ENCODE measurements around the gene CCDC198.

Gene CCDC198

DNA sequence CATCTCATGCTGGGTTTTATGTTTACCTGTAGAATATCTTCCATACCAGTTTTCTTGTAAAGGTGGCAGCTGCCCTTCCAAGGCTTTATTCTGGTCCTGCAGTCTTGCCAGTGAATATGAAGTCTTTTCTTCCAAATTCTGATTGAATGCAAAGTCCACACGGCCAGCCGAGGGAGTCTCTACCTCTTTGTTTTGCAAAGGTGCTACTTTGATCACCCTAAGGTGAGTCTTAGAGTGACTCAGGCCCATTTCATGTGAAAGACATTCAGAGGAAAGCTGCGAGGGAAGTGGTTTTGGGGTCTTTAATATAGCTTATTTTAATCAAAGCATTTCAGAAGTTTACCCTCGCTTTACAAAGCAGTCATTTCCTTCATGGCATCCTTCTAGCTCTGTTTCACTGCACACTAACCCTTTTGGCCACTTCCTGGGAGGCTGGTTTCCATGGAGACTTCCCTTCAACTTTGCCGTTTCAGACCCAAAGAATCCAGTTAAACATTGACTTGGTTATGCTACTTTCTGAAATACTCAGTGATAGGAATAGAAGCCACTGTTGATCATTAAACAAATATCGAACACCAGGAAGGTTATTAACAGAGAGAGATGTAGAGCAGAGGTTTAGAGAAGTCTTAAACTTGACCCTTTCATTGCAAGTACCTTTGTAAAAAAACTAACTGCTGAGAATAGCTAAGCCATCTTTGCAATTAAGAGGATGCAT lies at the start of gene CCDC198:
Gene CCDC198, minus strand, starts transcription at position 391 of the 715 bp plus-strand sequence. Its CDS starts 142 bp downstream, at position 249.
- DNase-seq: peak; percentile 100

GRCh38 chr14:57533214-57533613 lies 39.6 kb upstream of the CCDC198 start:
- DNase-seq: peak; percentile 34

DNA sequence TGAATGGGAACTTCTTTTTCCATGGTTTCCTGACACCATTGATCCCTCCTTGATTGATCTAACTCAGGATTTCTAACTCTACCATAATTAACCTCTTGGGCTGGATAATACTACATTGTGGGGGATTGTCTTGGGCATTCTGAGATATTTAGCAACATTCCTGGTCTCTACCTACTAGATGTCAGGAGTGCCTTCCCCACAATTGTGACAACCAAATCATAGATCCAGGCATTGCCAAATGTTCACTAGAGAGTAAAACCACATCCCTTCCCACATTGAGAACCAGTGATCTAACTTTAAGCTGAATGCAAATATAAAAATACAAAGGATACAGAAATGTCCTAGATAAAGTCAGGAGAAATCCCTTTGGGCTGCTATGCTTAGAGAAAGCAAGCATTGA lies 36.9 kb upstream of the CCDC198 start:
- DNase-seq: no peak

GRCh38 chr14:57526942-57527341 lies 33.3 kb upstream of the CCDC198 start:
- no peak for DNase-seq

DNA sequence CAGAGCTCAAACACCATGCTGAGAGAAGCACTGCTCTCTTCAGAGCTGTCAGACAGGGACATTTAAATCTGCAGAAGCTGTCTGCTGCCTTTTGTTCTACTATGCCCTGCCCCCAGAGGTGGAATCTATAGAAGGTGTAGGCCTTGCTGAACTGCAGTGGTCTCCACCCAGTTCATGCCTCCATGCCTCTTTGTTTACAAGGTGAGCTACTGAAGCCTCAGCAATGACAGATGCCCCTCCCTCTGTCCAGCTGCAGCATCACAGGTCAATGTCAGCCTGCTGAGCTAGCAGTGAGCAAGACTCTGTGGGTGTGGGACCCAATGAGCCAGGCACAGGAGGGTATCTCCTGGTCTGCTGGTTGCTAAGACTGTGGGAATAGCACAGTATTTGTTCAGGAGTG lies 25.4 kb upstream of the CCDC198 start:
- DNase-seq: no peak

DNA sequence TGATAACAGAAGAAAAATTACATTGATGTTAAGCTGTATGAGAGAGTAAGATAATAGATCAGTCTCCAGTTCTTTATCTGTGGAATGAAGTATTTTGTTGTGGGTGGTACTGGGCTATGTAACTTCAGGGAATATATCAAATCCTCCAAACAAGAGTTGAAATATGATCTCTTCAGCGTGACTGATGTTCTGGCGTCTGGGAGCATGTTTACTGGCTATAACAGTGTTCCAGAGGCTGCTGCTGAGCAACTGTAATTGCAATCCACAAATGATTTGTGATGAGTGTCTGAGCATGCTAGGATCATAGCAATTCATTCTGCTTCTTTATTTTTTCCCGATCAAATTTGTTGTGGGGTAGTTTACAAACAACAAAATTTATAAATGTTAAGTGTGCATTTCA lies 18.6 kb upstream of the CCDC198 start:
- peak; percentile 4 for DNase-seq

DNA sequence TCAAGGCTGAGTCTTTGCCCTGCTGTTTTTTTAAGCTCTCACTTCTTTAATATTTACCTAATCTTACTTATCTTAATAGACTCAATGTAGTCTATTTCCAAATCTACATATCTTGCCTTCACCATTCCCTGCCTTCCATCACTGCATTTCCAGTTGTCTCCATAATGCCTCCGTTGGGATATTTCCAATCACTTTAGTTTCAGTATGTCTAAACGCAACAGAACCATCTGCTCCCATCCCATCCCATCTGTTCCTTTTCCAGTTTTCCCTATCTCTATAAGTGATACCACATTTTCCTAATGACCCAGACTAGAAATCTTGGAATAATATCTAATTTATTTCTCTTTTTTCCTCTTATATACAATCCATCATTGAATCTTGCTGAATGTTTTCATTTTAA lies 15.1 kb upstream of the CCDC198 start:
- DNase-seq: no peak

DNA sequence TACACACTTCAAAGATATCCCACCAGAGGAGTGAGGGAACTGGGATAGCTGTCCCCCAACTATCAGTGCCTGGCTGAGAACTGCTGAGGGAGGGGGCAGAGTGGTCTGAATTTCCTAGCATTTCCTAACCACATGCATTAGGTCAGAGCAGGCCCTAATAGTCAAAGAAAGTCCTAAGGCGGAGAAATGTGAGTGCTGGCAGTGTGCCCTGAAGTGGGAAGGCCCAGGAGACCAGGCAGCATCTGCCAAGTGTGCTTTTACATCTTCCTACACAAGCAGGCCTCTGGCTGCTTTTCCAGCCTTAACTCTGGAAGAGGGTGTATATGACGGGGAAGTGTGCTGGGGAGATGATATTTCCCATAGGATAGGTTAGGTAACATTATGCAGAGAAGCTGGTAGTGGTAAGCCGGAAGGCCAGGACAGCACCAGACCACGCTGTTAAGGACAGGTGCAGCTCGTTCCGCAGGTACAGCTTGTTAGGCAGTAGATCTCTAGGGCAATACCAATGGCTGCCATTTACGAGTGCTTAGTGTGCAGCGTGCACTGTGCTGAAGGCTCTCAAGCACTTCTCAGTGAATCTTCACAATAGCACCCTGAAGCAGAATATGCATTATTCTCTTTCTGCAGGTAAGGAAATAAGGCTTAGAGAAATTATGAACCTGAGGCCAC lies 9.1 kb upstream of the CCDC198 start:
- peak; percentile 4 for DNase-seq

DNA sequence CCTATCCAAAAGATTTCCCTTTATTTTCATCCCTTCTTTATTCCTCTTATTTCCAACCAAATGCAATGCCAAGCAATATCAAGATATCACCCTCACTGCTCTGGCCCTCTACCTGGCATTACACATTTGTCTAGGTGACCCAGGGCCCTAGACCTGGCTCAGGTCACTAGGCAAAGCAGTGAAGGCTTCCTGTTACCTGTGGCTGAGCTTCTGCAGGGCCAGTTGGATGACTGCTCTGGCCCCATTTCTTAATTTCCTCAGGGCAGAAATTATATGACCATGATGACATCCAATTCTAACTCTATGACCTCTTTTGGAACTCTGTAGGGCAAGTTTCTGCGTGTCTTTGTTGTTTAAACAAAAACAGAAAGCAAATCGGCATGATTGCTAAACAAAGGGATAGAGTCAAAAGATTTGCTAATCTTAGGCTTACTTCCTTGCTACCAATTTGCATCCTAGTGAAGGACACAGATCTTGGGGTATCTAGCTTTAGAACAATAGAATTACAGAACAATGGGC lies 7.4 kb upstream of the CCDC198 start:
- no peak for DNase-seq

DNA sequence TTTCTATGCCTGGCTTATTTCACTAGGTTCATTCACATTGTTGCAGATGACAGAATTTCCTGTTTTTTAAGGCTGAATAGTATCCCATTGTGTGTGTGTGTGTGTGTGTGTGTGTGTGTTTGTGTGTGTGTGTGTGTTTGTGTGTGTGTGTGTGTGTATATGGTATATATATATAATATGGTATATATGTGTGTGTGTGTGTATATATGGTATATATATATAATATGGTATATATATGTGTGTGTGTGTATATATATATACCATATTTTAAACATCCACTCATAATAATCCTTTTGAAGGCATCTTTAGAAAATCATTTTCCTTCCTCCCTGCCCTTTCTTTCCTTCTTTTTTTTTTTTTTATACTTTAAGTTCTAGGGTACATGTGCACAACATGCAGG lies 5.0 kb upstream of the CCDC198 start:
- no peak for DNase-seq

- no peak for DNase-seq
These were observed 4.4 kb upstream of the CCDC198 start for GRCh38 chr14:57498035-57498434.

DNA sequence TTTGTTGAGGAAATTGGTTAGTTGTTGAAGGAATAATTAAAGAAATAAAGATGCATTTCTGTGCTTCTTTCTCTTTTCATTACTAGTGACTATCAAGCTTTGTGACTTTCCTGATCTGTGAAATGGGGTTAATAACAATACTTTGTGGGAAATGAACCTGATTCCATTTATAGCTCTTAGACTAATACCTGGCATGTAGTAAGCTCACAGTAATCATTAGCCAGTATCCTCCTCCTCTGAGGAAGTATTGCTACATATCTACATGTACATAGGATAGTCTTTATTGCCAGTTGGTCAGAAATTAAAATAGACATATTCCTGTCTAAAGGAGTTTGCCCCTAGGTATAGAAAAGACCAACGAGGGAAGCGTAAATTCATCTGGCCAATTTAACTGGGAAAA lies 1.8 kb upstream of the CCDC198 start:
- peak; percentile 21 for DNase-seq

- peak; percentile 94 for DNase-seq
These were observed 798 bp downstream of the CCDC198 start for GRCh38 chr14:57492859-57493258.

- peak; percentile 51 for DNase-seq
These were observed 2.0 kb downstream of the CCDC198 start for GRCh38 chr14:57491640-57492039.

GRCh38 chr14:57487771-57488170 lies 5.9 kb downstream of the CCDC198 start:
- peak; percentile 87 for DNase-seq

GRCh38 chr14:57486767-57487379 lies 6.8 kb downstream of the CCDC198 start:
- peak; percentile 75 for DNase-seq

DNA sequence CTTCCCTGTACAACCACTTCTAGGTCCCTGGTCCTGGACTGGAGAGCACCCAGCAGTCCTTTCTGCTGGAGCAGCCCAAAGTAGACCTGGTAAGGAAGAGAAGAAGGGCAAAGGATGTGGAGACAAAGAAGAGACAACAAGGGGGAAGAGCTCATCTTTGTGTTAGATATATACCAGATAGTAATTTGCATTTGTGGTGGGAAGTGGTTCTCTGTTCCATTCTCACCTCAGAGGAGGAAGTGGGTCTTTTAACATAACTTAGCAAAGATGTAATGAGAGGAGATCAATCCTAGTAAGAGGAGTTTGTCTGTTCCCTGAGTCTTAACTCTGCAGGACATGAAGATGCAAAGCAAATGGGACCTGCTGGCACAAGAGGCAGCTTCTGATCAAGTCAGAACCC lies 8.0 kb downstream of the CCDC198 start:
- no peak for DNase-seq

DNA sequence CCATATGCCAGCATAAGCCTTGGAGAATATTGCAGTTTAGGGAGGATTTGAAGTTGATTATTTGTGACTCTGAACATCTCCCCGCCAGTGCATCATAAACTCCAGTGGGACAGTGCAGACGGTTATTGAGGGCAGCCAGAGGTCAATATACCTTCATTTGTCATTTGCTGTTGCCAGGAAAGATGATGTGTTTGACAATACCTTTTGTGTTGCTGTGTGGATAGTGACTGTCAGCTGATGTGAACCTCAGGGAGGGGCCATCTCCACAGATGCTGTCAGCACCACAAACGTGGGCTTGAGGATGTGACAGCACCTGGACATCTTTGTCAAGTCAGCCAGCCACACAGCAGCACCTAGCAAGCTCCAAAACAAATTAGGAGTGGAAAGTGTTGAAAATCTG lies 11.5 kb downstream of the CCDC198 start:
- no peak for DNase-seq

GRCh38 chr14:57480051-57480450 lies 13.6 kb downstream of the CCDC198 start:
- DNase-seq: peak; percentile 63

DNA sequence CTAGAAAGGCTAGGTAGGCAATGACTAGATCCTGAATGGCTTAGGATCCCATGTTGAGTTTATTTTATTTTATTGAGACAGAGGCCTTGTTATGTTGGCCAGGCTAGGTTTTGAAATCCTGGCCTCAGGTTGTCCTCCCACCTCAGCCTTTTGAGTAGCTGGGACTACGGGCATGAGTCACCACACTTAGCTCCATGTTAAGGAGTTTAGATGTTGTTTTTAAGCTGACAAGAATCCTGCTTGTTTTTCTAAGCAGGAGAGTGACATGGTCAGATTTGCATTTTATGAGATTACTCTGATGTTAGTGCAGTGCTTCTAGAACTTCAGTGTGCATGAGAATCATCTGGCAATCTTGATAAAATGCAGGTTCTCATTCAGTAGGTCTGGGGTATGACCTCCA lies 14.5 kb downstream of the CCDC198 start:
- DNase-seq: peak; percentile 25

DNA sequence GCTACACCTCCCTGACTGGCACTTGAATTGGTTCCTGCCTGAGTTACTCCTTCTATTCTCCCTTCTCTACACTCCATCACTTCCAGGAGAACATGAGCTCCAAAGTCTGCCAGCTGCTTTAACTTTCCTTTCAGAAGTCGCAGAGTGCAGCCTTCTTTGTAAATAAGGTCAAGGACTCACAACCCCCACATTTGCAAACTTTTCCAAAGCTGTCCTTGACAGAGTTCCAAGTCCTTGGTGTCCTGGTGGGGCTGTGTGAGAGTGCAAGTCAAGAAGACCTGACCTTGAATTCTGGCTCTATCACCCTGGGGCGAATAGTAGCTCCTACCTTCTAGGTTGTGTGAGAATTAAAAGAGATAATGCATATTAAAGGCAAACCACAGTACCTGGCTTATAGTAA lies 15.6 kb downstream of the CCDC198 start:
- DNase-seq: no peak

DNA sequence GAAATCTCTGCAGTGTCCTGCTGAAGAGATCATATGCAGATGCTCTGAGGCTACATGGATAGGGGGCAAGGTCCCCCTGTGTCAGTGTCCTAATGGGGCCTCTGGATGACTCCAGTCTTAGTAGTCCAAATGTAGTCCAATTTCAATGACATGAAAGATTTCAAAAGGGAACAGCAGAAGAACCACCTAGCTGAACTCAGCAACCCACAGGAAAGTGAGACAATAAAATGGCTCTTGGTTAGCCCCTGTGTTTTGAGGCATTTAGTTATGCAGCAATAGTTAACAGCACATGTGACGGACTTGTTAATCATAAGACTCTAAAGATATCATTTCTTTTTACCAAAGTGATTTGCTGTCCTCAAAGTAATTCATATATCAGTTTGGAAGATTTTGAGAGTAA lies 22.7 kb downstream of the CCDC198 start:
- no peak for DNase-seq

- DNase-seq: peak; percentile 18
These were observed 29.5 kb downstream of the CCDC198 start for GRCh38 chr14:57464008-57464730.
